Posterior cingulate gyrus (tissue), 11 donors: ENCODE results near the gene INO80.
A peak's percentile ranks its signal among the peaks of the same experiment; 100 is the strongest.
"Not testable (repeated sequence)": the region's sequence is repeated elsewhere in the genome, so short reads cannot be mapped to it uniquely, and the experiment has no call there.

Source experiments
- DNase-seq, 10 donors: peaks; one replicate each; pipeline versions ENCODE4 v3.0.0 to v3.0.0-alpha.2; 2020 to 2021; ENCODE audit warnings: mixed read lengths in 3 of 10
- intact Hi-C: fragments of 100-400 bp; cut with DNase I; formaldehyde crosslinking; loops from one replicate; pipeline ENCODE4 v1.15.1; 2023

INO80 gene

DNA sequence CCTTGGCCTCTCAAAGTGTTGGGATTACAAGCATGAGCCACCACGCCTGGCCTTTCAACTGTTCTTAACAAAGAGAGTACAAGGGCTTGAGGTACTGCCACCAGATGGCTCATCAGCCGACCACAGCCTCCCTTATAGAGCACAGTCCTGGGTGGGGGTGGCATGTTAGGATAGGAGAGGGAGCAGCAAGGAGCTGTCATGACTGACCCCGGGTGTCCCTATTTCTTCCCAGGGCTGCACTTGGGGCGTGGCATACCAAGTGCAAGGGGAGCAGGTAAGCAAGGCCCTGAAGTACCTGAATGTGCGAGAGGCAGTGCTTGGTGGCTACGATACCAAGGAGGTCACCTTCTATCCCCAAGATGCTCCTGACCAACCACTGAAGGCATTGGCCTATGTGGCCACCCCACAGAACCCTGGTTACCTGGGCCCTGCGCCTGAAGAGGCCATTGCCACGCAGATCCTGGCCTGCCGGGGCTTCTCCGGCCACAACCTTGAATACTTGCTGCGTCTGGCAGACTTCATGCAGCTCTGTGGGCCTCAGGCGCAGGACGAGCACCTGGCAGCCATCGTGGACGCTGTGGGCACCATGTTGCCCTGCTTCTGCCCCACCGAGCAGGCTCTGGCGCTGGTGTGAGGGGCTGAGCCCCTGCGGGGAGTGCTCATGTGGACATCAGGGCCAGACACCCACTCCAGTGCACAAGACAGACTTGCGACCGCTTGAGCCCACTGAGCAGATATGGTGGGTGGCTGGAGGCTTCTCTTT lies 160.8 kb downstream of the INO80 start:
- peak in 1 of 10 donors; percentile 64 for DNase-seq
- intact Hi-C loops: no loop called here

GRCh38 chr15:40954158-40954848 lies 161.8 kb downstream of the INO80 start:
- intact Hi-C loops: not testable (repeated sequence)
- peak in 1 of 10 donors; percentile 29 for DNase-seq

- intact Hi-C loops: no loop called here
- DNase-seq: no peak
These were observed 162.4 kb downstream of the INO80 start for GRCh38 chr15:40953713-40954074.

DNA sequence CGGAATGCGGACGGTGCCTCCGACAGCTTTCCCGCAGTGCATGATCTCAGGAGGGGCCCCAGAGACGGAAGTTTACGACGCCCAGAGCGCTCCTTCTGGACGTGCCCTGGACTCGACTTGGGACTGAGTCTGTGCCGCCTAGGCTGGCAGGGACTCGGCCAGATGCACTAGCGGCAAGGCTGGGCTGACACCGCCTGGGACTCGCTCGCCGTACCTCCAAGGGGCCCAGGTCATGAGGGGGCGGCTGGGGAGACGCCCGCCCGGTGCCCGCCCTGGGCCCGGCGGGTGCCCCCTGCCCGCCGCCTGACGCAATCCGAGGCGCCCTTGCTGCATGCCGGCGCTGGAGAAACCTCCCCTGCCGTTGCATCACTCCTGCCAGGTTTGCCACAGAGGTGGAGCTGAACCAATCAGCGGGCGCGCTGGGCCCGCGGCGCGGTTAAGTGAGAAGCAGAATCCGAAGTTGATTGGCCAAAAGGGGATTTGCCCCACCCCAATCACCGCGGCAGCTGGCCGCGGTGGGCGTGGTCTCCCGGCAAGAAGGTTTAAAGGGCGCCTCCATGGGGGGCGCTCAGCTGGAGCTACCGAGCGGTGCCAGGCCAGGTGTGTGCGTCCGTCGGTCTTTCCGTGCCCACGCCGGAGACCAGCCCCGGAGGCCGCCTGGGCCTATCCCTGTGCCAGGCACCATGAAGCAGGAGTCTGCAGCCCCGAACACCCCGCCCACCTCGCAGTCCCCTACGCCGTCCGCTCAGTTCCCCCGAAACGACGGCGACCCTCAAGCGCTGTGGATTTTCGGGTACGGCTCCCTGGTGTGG lies 163.0 kb downstream of the INO80 start, which contains the start of gene CHAC1:
CHAC1 (plus strand) TSS at position 571 of the 812 bp plus-strand sequence; CDS start at position 684, 113 bp downstream.
- intact Hi-C loops: no loop called here

GRCh38 chr15:40952301-40952900 lies 163.7 kb downstream of the INO80 start:
- DNase-seq: peak in 1 of 10 donors; percentile 66
- intact Hi-C loops: no loop called here

More for the DNA sequence above, 163.0 kb downstream of the INO80 start, which contains the start of gene CHAC1:
- peak; percentile 79 to 100 (median 94) for DNase-seq

DNA sequence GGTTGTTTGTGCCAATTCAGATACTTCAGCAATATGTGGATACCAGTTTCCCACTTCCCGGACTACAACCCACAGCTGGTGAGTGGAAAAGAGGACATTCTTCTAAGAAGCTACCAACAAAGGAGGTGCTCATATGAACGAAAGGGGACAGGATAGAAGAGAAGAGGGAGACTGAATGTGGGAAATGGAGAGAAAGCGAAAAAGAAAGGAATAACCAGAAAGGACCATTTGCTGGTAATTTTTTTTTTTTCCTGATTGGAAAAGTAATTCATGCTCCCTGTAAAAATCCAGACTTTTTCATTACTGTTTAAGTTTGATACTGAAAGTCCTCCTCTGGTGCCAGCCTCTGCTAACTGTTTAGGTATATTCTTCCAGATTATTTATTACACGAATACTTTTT lies 164.3 kb downstream of the INO80 start:
- DNase-seq: no peak
- intact Hi-C loops: no loop called here

GRCh38 chr15:40949756-40950207 lies 166.3 kb downstream of the INO80 start:
- intact Hi-C loops: no loop called here
- peak in 1 of 10 donors; percentile 21 for DNase-seq

- intact Hi-C loops: no loop called here
These were observed 167.2 kb downstream of the INO80 start for GRCh38 chr15:40948706-40949473.

DNA sequence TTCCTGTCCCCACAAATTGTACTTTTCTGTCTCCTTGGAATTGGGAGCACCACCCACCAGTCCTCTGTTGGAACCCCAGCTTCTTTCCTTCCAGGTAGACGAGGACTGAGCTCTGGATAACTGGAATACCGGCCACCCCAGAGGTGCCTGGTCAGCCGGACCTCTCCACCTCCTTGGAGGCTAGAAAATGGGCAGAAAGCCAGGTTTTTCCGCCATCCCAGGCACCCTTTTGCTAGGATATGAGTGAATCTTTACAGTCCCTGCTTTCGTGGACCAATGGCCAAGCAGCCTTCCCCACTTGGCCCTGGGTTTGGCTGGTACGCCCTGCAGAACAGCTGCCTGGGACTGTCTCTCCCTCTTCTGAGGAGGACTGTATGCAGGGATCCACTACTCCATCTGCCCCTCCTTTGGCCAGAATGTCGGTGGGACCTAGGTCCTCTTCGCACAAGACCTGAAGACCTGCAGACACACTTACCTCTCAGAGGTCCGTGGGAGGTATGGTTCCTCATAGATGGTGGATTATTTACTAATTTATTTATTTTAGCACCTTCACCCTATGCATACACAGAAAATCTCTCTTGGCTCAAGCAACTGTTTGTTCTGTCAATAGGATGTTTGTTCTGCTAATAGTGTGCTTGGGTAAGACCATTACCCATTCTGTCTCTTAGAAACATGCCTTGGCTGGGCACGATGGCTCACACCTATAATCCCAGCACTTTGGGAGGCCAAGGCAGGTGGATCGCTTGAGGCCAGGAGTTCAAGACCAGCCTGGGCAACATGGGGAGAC lies 171.4 kb downstream of the INO80 start:
- intact Hi-C loops: loop anchor here (5.0 kb wide), 1 partner anchor 78 kb away; no protein-coding TSS in a partner anchor
- DNase-seq: peak in 2 of 10 donors; percentile 33 to 62

More at GRCh38 chr15:40948706-40949473, 167.2 kb downstream of the INO80 start:
- peak in 2 of 10 donors; percentile 42 to 66 for DNase-seq

- intact Hi-C loops: loop anchor here (5.0 kb wide), 1 partner anchor 78 kb away; no protein-coding TSS in a partner anchor
These were observed 172.2 kb downstream of the INO80 start for GRCh38 chr15:40943764-40944365.

DNA sequence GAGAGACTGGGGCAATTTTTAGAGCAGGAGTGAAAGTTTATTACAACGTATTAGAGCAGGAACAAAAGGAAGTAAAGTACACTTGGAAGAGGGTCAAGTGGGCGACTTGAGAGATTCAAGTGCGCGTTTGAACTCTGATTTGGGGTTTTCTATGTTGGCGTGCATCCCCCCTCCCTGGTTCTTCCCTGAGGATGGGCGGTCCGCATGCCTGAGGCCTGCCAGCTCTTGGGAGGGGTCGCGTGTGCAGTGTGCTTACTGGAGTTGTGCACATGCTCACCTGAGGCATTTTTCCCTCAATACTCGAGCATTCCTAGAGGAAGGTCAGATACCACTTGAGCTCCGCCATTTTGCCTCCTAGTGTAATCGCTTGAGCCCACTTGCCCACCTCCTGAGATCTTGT lies 173.2 kb downstream of the INO80 start:
- intact Hi-C loops: loop anchor here (5.0 kb wide), 1 partner anchor 79 kb away; no protein-coding TSS in a partner anchor
- peak in 2 of 10 donors; percentile 12 to 32 for DNase-seq

More at GRCh38 chr15:40943764-40944365, 172.2 kb downstream of the INO80 start:
- DNase-seq: peak in 2 of 10 donors; percentile 15 to 47

DNA sequence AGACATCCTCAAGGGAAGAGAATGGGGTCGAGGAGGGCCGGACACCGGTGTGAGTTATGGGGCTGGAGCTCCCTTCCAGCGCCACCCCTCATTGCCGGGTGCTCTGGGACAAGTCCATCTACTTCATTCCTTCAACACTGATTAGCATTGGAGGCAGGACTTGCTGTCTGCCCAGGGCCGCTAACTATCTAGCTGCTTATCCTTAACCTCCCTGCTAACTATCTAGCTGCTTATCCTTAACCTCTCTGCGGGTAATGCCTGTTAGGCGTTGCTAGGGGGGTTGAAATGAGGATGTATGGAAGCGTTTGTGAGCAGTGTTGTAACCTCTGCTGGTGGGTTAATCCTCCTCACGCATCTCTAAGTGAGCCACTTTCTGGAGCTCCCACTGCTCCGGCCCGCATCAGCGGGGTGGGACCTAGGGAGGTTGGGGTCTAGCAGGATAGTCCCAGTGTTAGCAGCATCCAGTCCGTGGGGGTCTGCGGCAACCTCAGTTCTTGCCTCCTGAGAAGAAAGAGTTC lies 173.7 kb downstream of the INO80 start:
- intact Hi-C loops: loop anchor here (5.0 kb wide), 1 partner anchor 80 kb away; no protein-coding TSS in a partner anchor

GRCh38 chr15:40941528-40942336 lies 174.3 kb downstream of the INO80 start:
- DNase-seq: peak in 9 of 10 donors; percentile 46 to 94 (median 67)
- intact Hi-C loops: loop anchor here (5.0 kb wide), 1 partner anchor 81 kb away; no protein-coding TSS in a partner anchor

More for the DNA sequence above, 173.7 kb downstream of the INO80 start:
- DNase-seq: peak in 1 of 10 donors; percentile 51

- intact Hi-C loops: loop anchor here (5.0 kb wide), 1 partner anchor 81 kb away; no protein-coding TSS in a partner anchor
- no peak for DNase-seq
These were observed 175.0 kb downstream of the INO80 start for GRCh38 chr15:40941068-40941527.

- intact Hi-C loops: loop anchor here (5.0 kb wide), 1 partner anchor 82 kb away; no protein-coding TSS in a partner anchor
- no peak for DNase-seq
These were observed 175.7 kb downstream of the INO80 start for GRCh38 chr15:40940296-40940801.

DNA sequence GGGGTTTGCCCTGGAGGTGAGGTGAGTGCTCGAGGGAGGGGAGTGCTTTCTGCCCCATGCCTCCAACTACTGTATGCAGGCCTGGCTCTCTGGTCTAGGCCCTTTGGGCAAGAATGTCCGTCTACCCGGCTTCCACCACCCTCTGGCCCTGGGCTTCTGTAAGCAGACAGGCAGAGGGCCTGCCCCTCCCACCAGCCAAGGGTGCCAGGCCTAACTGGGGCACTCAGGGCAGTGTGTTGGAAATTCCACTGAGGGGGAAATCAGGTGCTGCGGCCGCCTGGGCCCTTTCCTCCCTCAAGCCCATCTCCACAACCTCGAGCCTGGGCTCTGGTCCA lies 177.6 kb downstream of the INO80 start:
- DNase-seq: no peak
- intact Hi-C loops: no loop called here
